CD1c-positive myeloid dendritic cell (primary cell): ENCODE data around the gene NTNG2.

Experiments
- DNase-seq: peaks from one replicate; pipeline ENCODE4 v3.0.0-alpha.2; 2016; ENCODE audit errors: extremely low spot score

NTNG2 gene

GRCh38 chr9:132235894-132236661 lies 74.2 kb downstream of the NTNG2 start:
- peak; percentile 82 for DNase-seq

- no peak for DNase-seq
Measured at GRCh38 chr9:132236662-132237311, 74.9 kb downstream of the NTNG2 start.

DNA sequence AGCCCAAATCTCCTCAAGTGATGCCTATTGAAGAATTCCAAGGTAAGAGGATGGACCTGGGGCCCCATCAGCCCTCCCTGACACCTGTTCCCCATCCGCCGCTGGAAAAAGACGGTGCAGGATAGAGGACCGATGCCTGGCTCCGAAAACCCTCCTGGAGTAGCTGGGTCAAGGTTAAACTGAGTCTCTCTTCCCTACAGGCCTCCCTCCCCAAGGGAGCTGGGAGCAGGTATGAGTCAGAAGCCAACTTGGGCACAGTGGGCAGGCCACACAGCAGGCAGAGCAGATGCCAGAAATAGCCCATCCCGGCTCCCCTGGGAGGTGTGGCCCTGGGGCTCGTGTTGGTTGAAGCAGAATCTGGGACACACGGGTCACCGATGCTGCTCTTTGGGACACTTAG lies 75.6 kb downstream of the NTNG2 start:
- no peak for DNase-seq

- DNase-seq: no peak
Measured at GRCh38 chr9:132238026-132238972, 76.4 kb downstream of the NTNG2 start.

GRCh38 chr9:132238992-132239391 lies 77.1 kb downstream of the NTNG2 start:
- peak; percentile 14 for DNase-seq

GRCh38 chr9:132239518-132239917 lies 77.7 kb downstream of the NTNG2 start:
- DNase-seq: peak; percentile 30

GRCh38 chr9:132239999-132240840 lies 78.4 kb downstream of the NTNG2 start:
- no peak for DNase-seq

DNA sequence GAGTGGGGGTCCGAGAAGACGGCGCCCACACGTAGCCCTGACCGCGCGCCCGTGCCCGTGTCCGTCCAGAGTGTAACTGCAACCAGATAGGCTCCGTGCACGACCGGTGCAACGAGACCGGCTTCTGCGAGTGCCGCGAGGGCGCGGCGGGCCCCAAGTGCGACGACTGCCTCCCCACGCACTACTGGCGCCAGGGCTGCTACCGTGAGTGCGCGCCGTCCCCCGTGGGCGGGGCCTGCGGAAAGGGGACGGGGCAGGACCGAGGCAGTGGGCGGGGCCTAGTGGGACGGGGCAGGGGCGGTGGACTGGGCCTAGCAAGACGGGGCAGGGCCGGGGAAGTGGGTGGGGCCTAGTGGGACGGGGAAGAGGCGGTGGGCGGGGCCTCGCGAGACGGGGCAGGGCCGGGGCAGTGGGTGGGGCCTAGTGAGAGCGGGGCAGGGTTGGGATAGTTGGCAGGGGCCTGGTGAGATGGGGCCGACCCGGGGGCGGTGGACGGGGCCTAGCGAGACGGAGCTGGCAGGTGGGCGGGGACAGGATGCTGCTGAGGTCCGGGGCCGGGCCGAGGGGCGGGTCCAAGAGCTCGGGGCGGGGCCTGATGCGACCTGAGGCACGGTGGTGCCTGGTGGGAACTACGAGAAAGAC lies 79.1 kb downstream of the NTNG2 start:
- DNase-seq: peak; percentile 98

DNA sequence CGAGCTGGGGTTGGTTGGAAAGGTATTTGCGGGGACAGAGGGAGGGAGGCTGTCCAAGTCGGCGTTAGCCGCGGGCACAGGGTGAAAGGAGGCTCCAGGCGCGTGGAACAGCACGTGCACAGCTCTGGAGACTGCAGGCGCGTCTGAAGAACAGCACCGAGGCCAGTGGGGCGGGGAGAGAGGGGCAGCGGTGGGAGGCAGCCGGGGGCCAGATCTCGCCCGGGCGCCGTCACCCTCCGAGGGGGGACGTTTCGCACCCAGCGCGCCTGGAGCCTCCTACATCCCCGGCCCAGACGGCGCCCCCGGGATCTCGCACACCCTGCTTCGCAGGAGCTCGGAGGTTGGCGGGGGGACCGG lies 79.6 kb downstream of the NTNG2 start:
- no peak for DNase-seq

GRCh38 chr9:132241840-132242620 lies 80.2 kb downstream of the NTNG2 start:
- peak; percentile 60 for DNase-seq

GRCh38 chr9:132242621-132243155 lies 80.8 kb downstream of the NTNG2 start:
- DNase-seq: no peak

GRCh38 chr9:132243156-132244074 lies 81.6 kb downstream of the NTNG2 start:
- no peak for DNase-seq

- no peak for DNase-seq
Measured at GRCh38 chr9:132244582-132245455, 83.0 kb downstream of the NTNG2 start.

- DNase-seq: no peak
Measured at GRCh38 chr9:132245465-132245864, 83.6 kb downstream of the NTNG2 start.

DNA sequence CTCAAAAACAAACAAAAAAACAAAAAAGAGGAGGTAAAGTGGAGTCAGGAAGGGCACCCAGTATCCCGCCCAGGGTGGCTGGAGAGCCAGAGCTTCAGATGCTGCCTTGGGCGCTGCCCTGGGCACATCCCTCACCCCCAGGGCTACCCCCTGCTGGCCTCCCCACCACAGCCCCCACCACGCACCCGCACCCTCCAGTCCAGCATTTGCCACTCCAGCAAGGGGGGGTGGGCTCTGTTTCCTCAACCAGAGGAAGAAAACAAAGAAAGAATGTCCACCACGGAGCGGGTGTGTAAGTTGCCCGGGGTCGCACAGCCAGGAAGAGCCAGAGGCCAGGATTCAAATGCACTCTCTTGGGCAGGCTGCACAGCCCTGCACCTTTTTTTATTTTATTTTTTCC lies 86.1 kb downstream of the NTNG2 start:
- DNase-seq: no peak

DNA sequence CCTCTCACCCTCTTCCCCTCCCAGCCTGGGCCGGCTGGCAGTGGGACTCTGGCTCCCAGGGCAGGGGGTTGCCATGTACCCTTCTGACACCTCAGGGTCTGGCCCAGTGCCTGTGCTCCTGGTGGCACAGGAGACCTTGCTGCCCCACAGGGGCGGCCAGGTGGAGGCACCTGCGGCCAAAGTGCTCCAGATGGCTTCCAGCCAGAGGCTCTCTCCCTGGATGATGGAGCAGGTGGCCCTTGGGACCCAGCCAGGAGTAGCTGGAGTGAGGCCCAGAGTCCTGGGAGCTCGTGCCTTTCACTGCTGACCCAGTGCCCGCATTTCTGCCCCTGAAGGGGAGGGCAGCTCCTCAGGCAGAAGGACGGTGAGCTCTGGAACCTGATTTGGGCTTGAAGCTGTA lies 87.3 kb downstream of the NTNG2 start:
- no peak for DNase-seq

- no peak for DNase-seq
Measured at GRCh38 chr9:132249690-132250089, 87.8 kb downstream of the NTNG2 start.
